Activated naive CD4-positive, alpha-beta T cell treated with anti-CD3 and anti-CD28 coated beads for 36 hours (primary cell): ENCODE results near the gene UNC5B. TPM values are rescaled to one million over a fixed set of nuclear protein-coding genes. Genes with fewer than 3 reads are reported as not detected.

Source experiments
- CTCF ChIA-PET: fragments of 350-600 bp; sonication (Branson Sonifier 250); formaldehyde crosslinking; loops from one replicate; lab custom pipeline; 2021; ENCODE audit warnings: antibody characterized with exemption; lab: Charles Lee
- DNase-seq: peaks from one replicate; pipeline ENCODE4 v3.0.0-alpha.2; 2020
- H3K27ac Mint-ChIP-seq: one replicate; pipeline ENCODE4 v1.8.0; 2021; ENCODE audit warnings: mild to moderate bottlenecking, mixed read lengths
- H3K27me3 Mint-ChIP-seq: one replicate; pipeline ENCODE4 v1.8.0; 2021; ENCODE audit warnings: low read depth, mixed read lengths
- H3K36me3 Mint-ChIP-seq: one replicate; pipeline ENCODE4 v1.8.0; 2021; ENCODE audit warnings: low read depth, mixed read lengths
- H3K4me1 Mint-ChIP-seq: one replicate; pipeline ENCODE4 v1.8.0; 2021; ENCODE audit warnings: low read depth, mixed read lengths
- H3K4me3 Mint-ChIP-seq: one replicate; pipeline ENCODE4 v1.8.0; 2021; ENCODE audit warnings: mild to moderate bottlenecking, moderate library complexity, mixed read lengths
- H3K9me3 Mint-ChIP-seq: one replicate; pipeline ENCODE4 v1.8.0; 2021; ENCODE audit warnings: mixed read lengths
- intact Hi-C: fragments of 100-400 bp; cut with micrococcal nuclease; formaldehyde crosslinking; loops from one replicate; pipeline ENCODE4 v1.15.1; 2023
- total RNA-seq, 2 experiments: library from RNA; stranded (reverse); gene quantifications; one replicate each; pipeline ENCODE4 v1.2.3, GENCODE V29; 2021

The UNC5B gene
- total RNA-seq, 2 experiments from 2014 or later = 0.05 TPM

- Mint-ChIP-seq H3K27ac (no peak overlapping the region), H3K36me3 (no peaks in the 10 kb centered on the region), H3K4me3 (no peak overlapping the region), H3K27me3 (peaks cover 3% of the 10 kb centered on the region), H3K9me3 (no peaks in the 10 kb centered on the region), H3K4me1 (no peaks in the 10 kb centered on the region)
- CTCF ChIA-PET = interaction anchor here (0.8 kb wide), 1 partner anchor 71 kb away, joined by 3 read pairs; no protein-coding TSS in a partner anchor
- intact Hi-C loops = no loop called here
- no peak for DNase-seq
Observed at GRCh38 chr10:71308244-71308643, 95.9 kb downstream of the UNC5B start.

- Mint-ChIP-seq H3K4me1 (no peaks in the 10 kb centered on the region), H3K27ac (no peak overlapping the region), H3K4me3 (no peak overlapping the region), H3K9me3 (no peaks in the 10 kb centered on the region), H3K27me3 (peaks cover 5% of the 10 kb centered on the region), H3K36me3 (no peaks in the 10 kb centered on the region)
- DNase-seq = no peak
- CTCF ChIA-PET = interaction anchor here (0.8 kb wide), 1 partner anchor 70 kb away, joined by 3 read pairs; no protein-coding TSS in a partner anchor
- intact Hi-C loops = no loop called here
Observed at GRCh38 chr10:71308985-71309384, 96.6 kb downstream of the UNC5B start.

GRCh38 chr10:71309919-71310318, 97.5 kb downstream of the UNC5B start:
- H3K27me3 Mint-ChIP-seq = peaks cover 5% of the 10 kb centered on the region
- H3K4me3 Mint-ChIP-seq = no peak overlapping the region
- intact Hi-C loops = no loop called here
- no peak overlapping the region for H3K27ac Mint-ChIP-seq
- H3K36me3 Mint-ChIP-seq = no peaks in the 10 kb centered on the region
- H3K9me3 Mint-ChIP-seq = no peaks in the 10 kb centered on the region
- H3K4me1 Mint-ChIP-seq = no peaks in the 10 kb centered on the region
- DNase-seq = no peak
- CTCF ChIA-PET = no interaction called here

GRCh38 chr10:71312220-71312619, 99.8 kb downstream of the UNC5B start:
- no peak overlapping the region for H3K27ac Mint-ChIP-seq
- no peaks in the 10 kb centered on the region for H3K9me3 Mint-ChIP-seq
- CTCF ChIA-PET = interaction anchor here (1.2 kb wide), 2 partner anchors 257 to 258 kb away, joined by 4 to 5 read pairs; no protein-coding TSS in a partner anchor
- no peak overlapping the region for H3K4me3 Mint-ChIP-seq
- no peaks in the 10 kb centered on the region for H3K36me3 Mint-ChIP-seq
- DNase-seq = no peak
- H3K27me3 Mint-ChIP-seq = peaks cover 5% of the 10 kb centered on the region
- intact Hi-C loops = no loop called here
- H3K4me1 Mint-ChIP-seq = peaks cover 14% of the 10 kb centered on the region

- CTCF ChIA-PET = interaction anchor here (0.7 to 4.1 kb wide), 14 partner anchors 10 to 412 kb away, joined by 3 to 28 read pairs (median 4); no protein-coding TSS in a partner anchor
- no peaks in the 10 kb centered on the region for H3K9me3 Mint-ChIP-seq
- intact Hi-C loops = no loop called here
Observed at GRCh38 chr10:71312811-71313789, 100.7 kb downstream of the UNC5B start.

GRCh38 chr10:71314028-71314693, 101.8 kb downstream of the UNC5B start:
- peaks cover 18% of the 10 kb centered on the region for H3K4me1 Mint-ChIP-seq
- H3K27ac Mint-ChIP-seq = no peak overlapping the region
- H3K9me3 Mint-ChIP-seq = no peaks in the 10 kb centered on the region
- CTCF ChIA-PET = interaction anchor here (0.7 to 4.1 kb wide), 21 partner anchors 9 to 498 kb away, joined by 3 to 28 read pairs (median 3); no protein-coding TSS in a partner anchor
- H3K36me3 Mint-ChIP-seq = no peaks in the 10 kb centered on the region
- H3K4me3 Mint-ChIP-seq = no peak overlapping the region
- DNase-seq = peak; percentile 62
- peaks cover 5% of the 10 kb centered on the region for H3K27me3 Mint-ChIP-seq
- intact Hi-C loops = loop anchor here (1.0 to 2.0 kb wide), 4 partner anchors 256 to 499 kb away; no protein-coding TSS in a partner anchor

More at GRCh38 chr10:71312811-71313789, 100.7 kb downstream of the UNC5B start:
- H3K27ac Mint-ChIP-seq = no peak overlapping the region
- peaks cover 5% of the 10 kb centered on the region for H3K27me3 Mint-ChIP-seq
- H3K4me3 Mint-ChIP-seq = no peak overlapping the region
- H3K4me1 Mint-ChIP-seq = peaks cover 14% of the 10 kb centered on the region
- H3K36me3 Mint-ChIP-seq = no peaks in the 10 kb centered on the region
- no peak for DNase-seq

- CTCF ChIA-PET = interaction anchor here (0.7 to 4.1 kb wide), 20 partner anchors 12 to 882 kb away, joined by 3 to 28 read pairs (median 4); no protein-coding TSS in a partner anchor
- no peak for DNase-seq
- Mint-ChIP-seq H3K27me3 (peaks cover 5% of the 10 kb centered on the region), H3K27ac (no peak overlapping the region), H3K36me3 (no peaks in the 10 kb centered on the region), H3K4me3 (no peak overlapping the region), H3K9me3 (no peaks in the 10 kb centered on the region), H3K4me1 (peaks cover 20% of the 10 kb centered on the region)
- intact Hi-C loops = loop anchor here (1.0 to 5.0 kb wide), 6 partner anchors 256 to 733 kb away; no protein-coding TSS in a partner anchor
Observed at GRCh38 chr10:71314694-71315225, 102.4 kb downstream of the UNC5B start.

- no peaks in the 10 kb centered on the region for H3K9me3 Mint-ChIP-seq
- peaks cover 4% of the 10 kb centered on the region for H3K27me3 Mint-ChIP-seq
- peak; percentile 38 for DNase-seq
- peaks cover 27% of the 10 kb centered on the region for H3K4me1 Mint-ChIP-seq
- intact Hi-C loops = loop anchor here (5.0 kb wide), 2 partner anchors 581 to 731 kb away; no protein-coding TSS in a partner anchor
- H3K27ac Mint-ChIP-seq = no peak overlapping the region
- CTCF ChIA-PET = interaction anchor here (0.8 to 4.1 kb wide), 7 partner anchors 12 to 392 kb away, joined by 3 to 28 read pairs (median 6); no protein-coding TSS in a partner anchor
- no peaks in the 10 kb centered on the region for H3K36me3 Mint-ChIP-seq
- H3K4me3 Mint-ChIP-seq = no peak overlapping the region
Observed at GRCh38 chr10:71316056-71316785, 103.9 kb downstream of the UNC5B start.

- CTCF ChIA-PET = interaction anchor here (1.4 to 4.1 kb wide), 3 partner anchors 13 to 253 kb away, joined by 3 to 14 read pairs (median 6); no protein-coding TSS in a partner anchor
- peaks cover 2% of the 10 kb centered on the region for H3K27me3 Mint-ChIP-seq
- H3K4me3 Mint-ChIP-seq = no peak overlapping the region
- no peaks in the 10 kb centered on the region for H3K36me3 Mint-ChIP-seq
- H3K9me3 Mint-ChIP-seq = no peaks in the 10 kb centered on the region
- H3K27ac Mint-ChIP-seq = no peak overlapping the region
- intact Hi-C loops = loop anchor here (5.0 kb wide), 2 partner anchors 581 to 731 kb away; no protein-coding TSS in a partner anchor
- H3K4me1 Mint-ChIP-seq = peaks cover 27% of the 10 kb centered on the region
- DNase-seq = no peak
Observed at GRCh38 chr10:71316786-71317160, 104.4 kb downstream of the UNC5B start.

- CTCF ChIA-PET = interaction anchor here (1.2 to 1.5 kb wide), 2 partner anchors 252 to 388 kb away, joined by 3 to 6 read pairs; no protein-coding TSS in a partner anchor
- intact Hi-C loops = loop anchor here (2.0 to 5.0 kb wide), 3 partner anchors 67 to 730 kb away; no protein-coding TSS in a partner anchor
- H3K27ac Mint-ChIP-seq = no peak overlapping the region
Observed at GRCh38 chr10:71317739-71318138, 105.4 kb downstream of the UNC5B start.

More at GRCh38 chr10:71317739-71318138, 105.4 kb downstream of the UNC5B start:
- H3K27me3 Mint-ChIP-seq = peaks cover 2% of the 10 kb centered on the region
- no peak for DNase-seq
- no peak overlapping the region for H3K4me3 Mint-ChIP-seq
- H3K36me3 Mint-ChIP-seq = no peaks in the 10 kb centered on the region
- H3K9me3 Mint-ChIP-seq = no peaks in the 10 kb centered on the region
- peaks cover 27% of the 10 kb centered on the region for H3K4me1 Mint-ChIP-seq
